MG63 (cell line): Measurements from ENCODE around the gene PDE6D. TPM values are rescaled to one million over a fixed set of nuclear protein-coding genes. Genes with fewer than 3 reads are reported as not detected.

Source experiments
- DNase-seq: peaks from one replicate; pipeline ENCODE4 v3.0.0-alpha.2; 2020
- H3K27me3 ChIP-seq: fragments of 250-450 bp; sonication (Bioruptor Pico); 2 replicates; pipeline ENCODE4 v1.5.1; 2020; ENCODE audit warnings: mild to moderate bottlenecking, moderate library complexity
- H3K36me3 ChIP-seq: fragments of 250-450 bp; sonication (Bioruptor Pico); 2 replicates; pipeline ENCODE4 v1.5.1; 2020; ENCODE audit warnings: mild to moderate bottlenecking, moderate library complexity
- H3K4me3 ChIP-seq: fragments of 250-450 bp; sonication (Bioruptor Pico); 2 replicates; pipeline ENCODE4 v1.5.1; 2020; ENCODE audit warnings: mild to moderate bottlenecking, moderate library complexity
- H3K9me3 ChIP-seq: fragments of 250-450 bp; sonication (Bioruptor Pico); 2 replicates; pipeline ENCODE4 v1.5.1; 2020; ENCODE audit warnings: mild to moderate bottlenecking, moderate library complexity
- total RNA-seq: library from RNA; depleted of rRNA; stranded (reverse); fragments of >200 nt; shearing (Covaris generic); gene quantifications from 2 replicates; pipeline ENCODE4 v1.2.3, GENCODE V29; 2014; ENCODE audit warnings: low replicate concordance

Gene PDE6D
- total RNA-seq, 1 experiment from 2014 or later, result 35.9 TPM

- Histone ChIP-seq H3K36me3 (no peaks in the 10 kb centered on the region), H3K9me3 (no peaks in the 10 kb centered on the region), H3K4me3 (no peak overlapping the region), H3K27me3 (no peaks in the 10 kb centered on the region)
- DNase-seq, result no peak
Observed at GRCh38 chr2:231743376-231744116, 37.5 kb downstream of the PDE6D start.

DNA sequence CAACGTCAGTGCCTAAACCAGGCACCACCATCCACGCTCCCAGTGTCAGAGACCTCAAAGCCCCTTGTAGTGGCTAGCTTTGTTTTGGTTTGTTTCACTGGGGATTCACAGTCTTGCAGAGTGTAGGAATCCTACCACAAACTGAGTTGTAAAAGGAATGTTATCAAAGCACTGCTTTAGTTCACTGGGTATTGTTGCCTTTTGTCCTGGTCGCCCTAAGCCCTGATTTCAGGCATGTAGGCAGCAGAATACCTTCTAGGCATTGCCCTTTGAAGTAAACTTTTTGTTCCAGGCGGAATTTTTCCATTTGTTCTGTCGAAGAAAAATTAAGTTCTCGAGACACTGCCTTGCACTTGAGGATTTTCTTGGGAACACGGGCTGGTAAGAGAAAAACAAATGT, 43.3 kb downstream of the PDE6D start:
- no peaks in the 10 kb centered on the region for H3K27me3 ChIP-seq
- no peaks in the 10 kb centered on the region; the same call in 1 of the 2 replicates for H3K36me3 ChIP-seq
- H3K9me3 ChIP-seq, result no peaks in the 10 kb centered on the region
- DNase-seq, result no peak
- H3K4me3 ChIP-seq, result no peak overlapping the region

DNA sequence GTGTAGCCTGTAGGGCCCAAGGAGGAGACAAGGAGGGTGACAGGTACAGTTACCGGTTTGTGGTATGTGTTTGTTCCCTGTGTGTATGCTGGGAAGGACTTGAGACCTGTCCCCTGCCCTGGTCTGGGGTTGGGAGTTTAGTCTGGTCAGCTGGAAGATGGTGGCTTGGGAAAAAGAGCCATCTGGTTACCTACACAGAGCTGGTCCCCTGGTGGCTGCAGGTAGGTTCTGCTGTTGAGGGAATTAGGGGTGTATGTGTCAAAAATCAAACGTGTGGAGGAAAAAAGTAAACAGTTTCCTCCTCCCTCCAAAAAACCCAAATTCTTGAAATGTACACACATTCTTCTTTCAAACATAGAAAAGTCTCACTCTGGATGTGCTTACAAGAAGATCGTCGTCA, 48.5 kb downstream of the PDE6D start:
- no peak for DNase-seq
- Histone ChIP-seq H3K36me3 (no peaks in the 10 kb centered on the region; the same call in 1 of the 2 replicates), H3K4me3 (no peak overlapping the region), H3K9me3 (no peaks in the 10 kb centered on the region), H3K27me3 (no peaks in the 10 kb centered on the region)

GRCh38 chr2:231727621-231728020, 53.5 kb downstream of the PDE6D start:
- Histone ChIP-seq H3K9me3 (no peaks in the 10 kb centered on the region), H3K36me3 (no peaks in the 10 kb centered on the region), H3K27me3 (no peaks in the 10 kb centered on the region), H3K4me3 (no peak overlapping the region)
- DNase-seq, result no peak

DNA sequence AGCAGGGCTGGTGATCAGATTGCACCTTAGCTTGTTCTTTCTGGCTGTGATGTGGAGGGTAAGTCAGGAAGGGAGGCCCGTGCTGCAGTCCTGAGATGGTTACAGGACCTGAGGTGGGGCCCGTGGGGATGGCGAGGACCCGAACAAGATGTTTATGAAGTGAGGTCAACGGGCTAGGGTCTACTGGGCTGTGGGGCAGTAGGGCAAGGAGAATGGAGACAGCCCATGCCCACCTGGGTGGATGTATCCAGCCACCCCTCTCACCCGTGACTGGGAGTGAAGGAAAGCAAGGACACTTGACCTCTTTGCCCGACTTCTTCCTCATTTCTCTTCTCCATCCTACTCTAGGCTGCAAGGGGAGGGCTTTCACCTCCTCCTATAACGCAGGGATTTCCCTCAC, 54.8 kb downstream of the PDE6D start:
- H3K9me3 ChIP-seq, result no peaks in the 10 kb centered on the region
- no peak overlapping the region for H3K4me3 ChIP-seq
- no peaks in the 10 kb centered on the region for H3K36me3 ChIP-seq
- no peaks in the 10 kb centered on the region for H3K27me3 ChIP-seq
- no peak for DNase-seq

DNA sequence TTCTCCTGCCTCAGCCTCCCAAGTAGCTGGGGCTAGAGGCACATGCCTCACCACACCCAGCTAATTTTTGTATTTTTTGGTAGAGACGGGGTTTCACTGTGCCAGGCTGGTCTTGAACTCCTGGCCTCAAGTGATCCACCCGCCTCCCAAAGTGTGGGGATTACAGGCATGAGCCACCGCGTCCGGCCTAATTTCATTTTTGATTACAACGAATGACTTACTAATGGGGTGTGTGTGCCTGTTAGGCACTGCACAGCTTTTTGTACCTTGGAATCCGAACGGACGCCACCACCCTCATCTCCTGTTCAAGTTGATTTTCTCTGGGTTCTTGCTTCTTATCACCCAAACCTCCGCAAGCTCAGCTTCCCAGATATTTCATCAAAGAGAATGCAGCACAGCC, 55.6 kb downstream of the PDE6D start:
- no peak for DNase-seq
- H3K27me3 ChIP-seq, result no peaks in the 10 kb centered on the region
- no peaks in the 10 kb centered on the region for H3K36me3 ChIP-seq
- H3K4me3 ChIP-seq, result no peak overlapping the region
- no peaks in the 10 kb centered on the region for H3K9me3 ChIP-seq

DNA sequence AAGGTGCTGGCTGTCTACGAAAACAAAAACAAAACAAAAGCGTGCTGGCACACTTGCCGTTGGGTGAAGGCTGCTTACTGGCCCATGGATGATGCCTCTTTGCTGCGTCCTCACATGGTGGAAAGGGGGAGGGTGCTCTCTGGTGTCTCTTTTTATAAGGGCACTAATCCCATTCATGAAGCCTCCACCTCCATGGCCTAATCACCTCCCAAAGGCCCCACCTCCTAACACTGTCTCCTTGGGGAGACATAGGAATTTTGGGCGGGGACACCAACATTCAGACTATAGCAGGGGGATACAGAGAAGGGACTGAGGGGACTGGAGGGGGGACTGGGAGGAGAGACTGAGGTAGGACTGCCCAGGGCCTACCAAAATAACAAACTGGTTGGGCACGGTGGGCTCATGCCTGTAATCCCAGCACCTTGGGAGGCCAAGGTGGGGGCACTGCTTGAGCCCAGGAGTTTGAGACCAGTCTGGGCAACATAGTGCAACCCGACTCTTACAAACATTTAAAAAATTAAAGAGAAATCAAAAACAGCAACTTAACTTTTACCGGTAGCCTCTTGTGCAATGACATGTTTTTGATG, 58.3 kb downstream of the PDE6D start:
- no peaks in the 10 kb centered on the region for H3K27me3 ChIP-seq
- DNase-seq, result no peak
- H3K4me3 ChIP-seq, result no peak overlapping the region
- no peaks in the 10 kb centered on the region for H3K9me3 ChIP-seq
- no peaks in the 10 kb centered on the region for H3K36me3 ChIP-seq

DNA sequence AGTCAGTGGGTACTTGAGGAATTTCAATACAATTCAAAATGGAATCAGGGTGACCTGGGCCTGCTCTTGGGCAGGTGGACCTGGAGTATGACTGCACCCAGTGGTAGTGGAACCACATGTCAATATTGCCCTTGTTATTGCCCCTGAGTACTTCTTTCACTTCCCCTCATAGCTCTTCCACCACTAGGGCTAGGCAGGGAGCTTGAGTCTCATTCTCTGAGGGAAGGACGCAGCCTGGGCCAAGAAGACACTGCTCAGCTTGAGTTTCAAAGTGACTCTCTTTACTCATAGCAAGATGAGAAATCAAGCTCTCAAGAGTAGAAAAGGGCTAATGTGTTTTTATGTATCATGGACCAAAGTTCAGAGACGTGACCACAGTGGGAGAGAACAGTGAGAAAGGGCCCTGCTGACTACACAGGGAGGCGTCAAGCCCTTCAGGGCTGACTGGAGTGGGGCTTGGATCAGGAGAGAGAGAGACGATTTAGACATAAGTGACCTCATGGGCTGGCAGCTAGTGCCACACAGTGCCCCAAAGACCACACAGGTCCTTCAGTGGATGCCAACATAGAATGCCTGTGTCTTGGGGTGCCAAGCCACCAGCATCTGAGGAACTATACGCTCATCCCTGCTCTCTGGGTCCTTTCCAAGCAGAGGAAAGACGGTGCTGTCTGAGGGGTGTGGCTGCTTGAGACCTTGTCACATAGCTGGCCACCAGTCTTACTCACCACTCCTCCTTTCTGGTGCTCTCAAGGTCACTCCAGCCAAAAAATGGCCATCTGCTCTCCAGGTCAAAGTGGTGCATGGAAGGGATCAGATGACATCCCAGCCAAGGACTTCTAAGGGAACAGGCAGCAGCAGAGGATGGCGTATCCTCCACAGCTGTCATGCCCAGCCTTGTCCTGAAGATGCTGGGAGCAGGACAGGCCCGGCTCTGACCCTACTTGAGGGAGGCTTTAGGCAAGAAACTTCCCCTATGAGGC, 59.8 kb downstream of the PDE6D start:
- Histone ChIP-seq H3K4me3 (no peak overlapping the region), H3K9me3 (no peaks in the 10 kb centered on the region), H3K36me3 (no peaks in the 10 kb centered on the region), H3K27me3 (no peaks in the 10 kb centered on the region)
- DNase-seq, result no peak

DNA sequence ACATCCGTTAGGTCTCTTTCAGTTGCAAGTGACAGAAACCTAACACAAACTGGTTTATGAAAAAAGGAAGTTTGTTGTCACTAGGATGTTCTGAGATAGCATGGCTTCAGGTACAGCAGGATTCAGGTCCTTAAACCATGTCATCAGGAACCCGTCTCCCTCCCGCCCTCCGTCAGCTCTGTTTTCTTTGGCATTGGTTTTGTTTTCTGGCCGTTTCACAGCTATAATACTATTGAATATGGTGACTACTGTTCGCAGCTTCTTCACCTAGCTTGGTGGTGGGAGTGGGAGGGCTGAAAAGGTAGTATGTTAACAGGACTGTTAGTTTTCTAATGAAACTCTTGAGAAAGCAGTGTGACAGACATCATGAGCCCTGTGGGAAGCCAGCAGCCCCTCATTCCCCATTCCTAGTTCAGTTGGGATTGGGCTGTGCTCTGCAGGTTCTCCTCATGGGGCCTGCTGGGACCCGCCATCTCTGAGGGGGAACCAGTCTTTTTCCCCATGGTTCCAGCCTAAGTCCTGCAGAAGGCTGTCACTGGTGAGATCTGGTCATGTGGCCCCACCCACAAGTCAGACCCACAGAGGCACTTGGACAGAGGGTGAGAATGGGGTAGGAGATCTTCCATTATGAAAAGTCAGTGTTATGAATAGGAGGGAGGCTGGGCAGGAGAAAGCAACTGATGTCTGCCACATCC, 60.6 kb downstream of the PDE6D start:
- no peak overlapping the region for H3K4me3 ChIP-seq
- H3K27me3 ChIP-seq, result no peaks in the 10 kb centered on the region
- no peaks in the 10 kb centered on the region for H3K9me3 ChIP-seq
- H3K36me3 ChIP-seq, result no peaks in the 10 kb centered on the region
- no peak for DNase-seq

- peaks cover 8% of the 10 kb centered on the region for H3K36me3 ChIP-seq
- no peak for DNase-seq
- no peak overlapping the region for H3K4me3 ChIP-seq
- no peaks in the 10 kb centered on the region for H3K9me3 ChIP-seq
- H3K27me3 ChIP-seq, result no peaks in the 10 kb centered on the region
Observed at GRCh38 chr2:231718799-231719198, 62.3 kb downstream of the PDE6D start.

GRCh38 chr2:231717281-231718171, 63.6 kb downstream of the PDE6D start:
- no peak overlapping the region for H3K4me3 ChIP-seq

DNA sequence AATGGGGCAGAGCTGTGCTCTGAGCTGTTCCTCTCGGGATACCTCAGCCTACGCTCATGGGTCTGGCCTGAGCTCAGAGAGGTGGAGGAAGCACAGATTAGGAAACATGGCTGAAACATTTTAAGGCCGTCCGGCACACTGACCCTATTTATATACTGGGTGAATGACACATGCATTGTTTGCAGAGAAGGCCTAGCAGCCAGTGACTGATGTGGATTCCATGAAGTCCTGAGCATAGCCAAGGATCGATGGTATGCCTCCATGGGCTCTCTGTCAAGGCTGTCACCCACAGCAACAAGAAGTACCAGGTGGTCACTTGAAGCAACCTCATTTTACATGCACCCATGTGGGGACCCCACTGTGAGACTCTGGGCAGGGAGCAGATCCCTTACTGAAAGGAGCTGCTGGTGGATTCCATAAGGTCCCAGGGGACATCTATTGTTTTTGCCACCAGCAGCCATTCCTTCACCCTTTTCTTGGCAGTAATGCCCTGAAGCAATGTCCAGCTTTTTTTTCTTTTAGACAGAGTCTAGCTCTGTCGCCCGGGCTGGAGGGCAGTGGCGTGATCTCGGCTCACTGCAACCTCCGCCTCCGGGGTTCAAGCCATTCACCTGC, 64.3 kb downstream of the PDE6D start:
- Histone ChIP-seq H3K36me3 (peaks cover 23% of the 10 kb centered on the region), H3K9me3 (no peaks in the 10 kb centered on the region), H3K27me3 (no peaks in the 10 kb centered on the region), H3K4me3 (no peak overlapping the region)
- no peak for DNase-seq

More at GRCh38 chr2:231717281-231718171, 63.6 kb downstream of the PDE6D start:
- Histone ChIP-seq H3K9me3 (no peaks in the 10 kb centered on the region), H3K36me3 (peaks cover 15% of the 10 kb centered on the region), H3K27me3 (no peaks in the 10 kb centered on the region)
- DNase-seq, result peak; percentile 58

DNA sequence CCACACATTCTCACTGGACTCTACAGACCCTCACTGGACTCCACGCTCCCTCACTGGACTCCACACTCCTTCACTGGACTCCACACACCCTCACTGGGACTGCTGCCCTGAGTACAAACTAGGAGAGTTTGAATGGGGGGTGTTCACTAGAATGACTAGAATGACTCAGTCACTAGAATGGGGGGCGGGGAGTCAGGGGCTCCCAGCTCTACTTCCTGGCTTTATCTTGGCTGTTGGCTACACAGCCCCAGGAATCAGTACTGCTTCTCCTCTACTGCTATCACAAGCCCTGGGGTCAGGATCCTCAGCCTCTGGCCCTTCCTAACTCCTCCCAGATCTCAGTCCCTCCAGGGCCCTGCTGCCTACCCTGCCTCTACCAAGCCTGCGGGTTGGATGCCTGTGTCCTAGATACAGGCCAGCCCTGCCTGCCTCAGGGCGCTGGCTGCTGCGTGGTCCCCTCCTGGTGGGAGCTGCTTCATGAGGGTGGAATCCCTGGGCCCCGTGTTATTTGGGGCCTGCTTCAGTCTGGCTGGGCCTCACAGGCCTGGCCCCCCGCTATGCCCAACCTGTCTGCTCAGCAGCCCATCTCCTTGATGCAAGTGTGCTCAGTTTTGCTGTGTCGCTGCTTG, 65.0 kb downstream of the PDE6D start:
- Histone ChIP-seq H3K27me3 (no peaks in the 10 kb centered on the region), H3K36me3 (peaks cover 29% of the 10 kb centered on the region), H3K4me3 (no peak overlapping the region), H3K9me3 (no peaks in the 10 kb centered on the region)
- peak; percentile 48 for DNase-seq

DNA sequence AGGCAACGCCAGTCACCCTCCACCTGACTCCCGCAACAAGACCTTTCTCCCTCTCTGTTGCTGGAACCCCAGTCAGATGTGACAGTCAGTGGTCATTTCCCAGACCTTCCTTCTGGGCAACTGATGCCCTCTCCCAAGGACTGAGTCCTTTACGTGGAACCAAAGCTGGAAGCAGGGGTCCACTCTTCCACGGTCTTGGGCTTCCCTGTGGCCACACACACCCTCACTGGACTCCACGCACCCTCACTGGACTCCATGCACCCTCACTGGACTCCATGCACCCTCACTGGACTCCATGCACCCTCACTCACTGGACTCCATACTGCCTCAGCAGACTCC, 65.6 kb downstream of the PDE6D start:
- H3K4me3 ChIP-seq, result no peak overlapping the region
- no peak for DNase-seq
- H3K27me3 ChIP-seq, result no peaks in the 10 kb centered on the region
- peaks cover 36% of the 10 kb centered on the region for H3K36me3 ChIP-seq
- H3K9me3 ChIP-seq, result no peaks in the 10 kb centered on the region
